Aorta (tissue), 5 donors: Measurements from ENCODE around the gene ZNF664. TPM values are rescaled to one million over a fixed set of nuclear protein-coding genes. Genes with fewer than 3 reads are reported as not detected.
A peak's percentile ranks its signal among the peaks of the same experiment; 100 is the strongest.

Experiments used
- ATAC-seq: fragments of 200-7000 bp; cut with Tn5 transposase; one replicate; pipeline ENCODE4 v1.9.1; 2022; ENCODE audit warnings: moderate library complexity; ENCODE audit not compliant: low FRiP score
- DNase-seq, 2 donors: peaks; one replicate each; pipeline ENCODE4 v3.0.0-alpha.2; 2020
- H3K27ac ChIP-seq, 2 donors: one replicate each; pipeline ENCODE4 v1.5.1; 2013; ENCODE audit warnings: low read length in 2 of 2, mild to moderate bottlenecking in 2 of 2, moderate library complexity in 2 of 2, control low read depth in 1 of 2, inconsistent platforms in 1 of 2, low read depth in 1 of 2
- H3K27me3 ChIP-seq, 2 donors: one replicate each; pipeline ENCODE4 v1.6.1; 2013; ENCODE audit warnings: control low read depth in 1 of 2, low read length in 1 of 2, mild to moderate bottlenecking in 1 of 2, moderate library complexity in 1 of 2; ENCODE audit not compliant: insufficient read depth in 2 of 2, control insufficient read depth in 1 of 2
- H3K36me3 ChIP-seq, 2 donors: one replicate each; pipeline ENCODE4 v1.6.1; 2013; ENCODE audit warnings: control low read depth in 1 of 2, low read length in 1 of 2, mild to moderate bottlenecking in 1 of 2; ENCODE audit not compliant: insufficient read depth in 2 of 2, control insufficient read depth in 1 of 2
- H3K4me1 ChIP-seq, 2 donors: one replicate each; pipeline ENCODE4 v1.6.1; 2013; ENCODE audit warnings: low read length in 2 of 2, control low read depth in 1 of 2, mild to moderate bottlenecking in 1 of 2, moderate library complexity in 1 of 2; ENCODE audit not compliant: insufficient read depth in 2 of 2, control insufficient read depth in 1 of 2
- H3K4me3 ChIP-seq, 2 donors: one replicate each; pipeline ENCODE4 v1.5.1; 2013; ENCODE audit warnings: low read length in 2 of 2, control low read depth in 1 of 2, mild to moderate bottlenecking in 1 of 2
- H3K9me3 ChIP-seq: one replicate; pipeline ENCODE4 v1.6.1; 2013; ENCODE audit warnings: mild to moderate bottlenecking, low read length; ENCODE audit not compliant: control insufficient read depth
- WGBS, 2 donors: extraction: QIAGEN DNeasy Blood & Tissue Kit; methylation state at CpG; one replicate each; pipeline ENCODE4 v1.1.7; 2013; 5-methylcytosine and 5-hydroxymethylcytosine counted together
- intact Hi-C, 2 donors: fragments of 100-400 bp; cut with DNase I; formaldehyde crosslinking; loops; one replicate each; pipeline versions ENCODE4 v1.14.2 to v1.15.0; 2022
- polyA plus RNA-seq, 2 donors: library from polyadenylated mRNA; stranded (reverse); fragments of 200-250 nt; gene quantifications; one replicate each; pipeline ENCODE4 v1.2.3, GENCODE V29; 2013
- total RNA-seq, 2 donors: library from RNA; stranded (reverse); fragmentation: NEBNext Ultra II Directional; extraction: Animal tissue kit (Norgen Biotek cat#: 25700); gene quantifications; one replicate each; pipeline ENCODE4 v1.2.1, GENCODE V29; 2021
- donor health status: healthy with polysubstance abuse.
- donor health status: Bipolar disorder and iron deficiency.
- donor health status: DM: no; HTN: no; CAD: no.
- donor health status: DM: no; HTN: no; CAD: no.
- donor health status: DM: yes; HTN: yes; CAD: no.

The ZNF664 gene
- total and polyA plus RNA-seq, 4 donors, result 36.1 to 68.2 (median 58.5) TPM

DNA sequence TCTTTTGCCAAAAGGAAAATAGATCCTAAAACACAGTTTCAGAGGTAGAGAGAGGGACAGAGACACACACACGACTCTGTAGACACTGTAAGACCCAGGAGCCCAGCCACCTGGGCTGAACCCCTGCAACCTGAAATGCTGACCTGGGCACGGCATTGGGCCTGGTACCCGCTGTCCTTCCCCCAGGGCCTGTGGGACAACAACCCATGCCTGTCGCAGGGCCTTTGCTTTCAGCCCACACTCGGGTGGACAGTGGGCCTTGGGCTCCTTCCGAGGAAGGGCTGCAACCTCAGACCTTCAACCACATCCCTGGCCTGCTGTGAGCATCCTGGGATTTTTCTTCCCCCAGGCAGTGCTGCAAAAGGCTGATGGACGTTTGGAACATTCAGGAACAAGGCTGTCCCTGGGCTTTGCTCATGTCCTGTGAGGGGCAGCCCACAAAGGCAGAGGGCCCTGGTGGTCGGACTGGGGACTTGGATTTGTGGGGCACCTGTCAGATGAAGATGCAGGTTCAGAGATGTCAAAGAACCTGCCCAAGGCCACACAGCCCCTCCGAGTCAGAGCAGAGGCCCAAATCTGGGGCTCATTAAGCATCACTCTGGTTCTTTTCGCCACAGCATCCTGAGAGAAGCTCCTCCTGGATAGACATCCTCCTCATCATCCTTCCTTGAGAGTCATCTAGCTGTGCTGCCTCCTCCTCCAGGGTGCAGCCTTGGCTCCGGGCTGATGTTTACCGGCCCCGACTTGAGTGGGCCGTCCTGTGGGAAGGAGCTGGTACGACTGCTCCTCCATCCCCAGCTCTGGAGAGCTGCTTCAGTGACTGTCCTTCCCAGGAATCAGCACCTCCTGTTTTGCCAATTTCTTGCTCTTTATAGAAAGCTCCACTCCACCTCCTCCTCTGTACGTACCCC is 33.0 kb upstream of the ZNF664 start:
- ATAC-seq, result no peak
- intact Hi-C loops, result no loop called here
- no peaks in the 10 kb centered on the region for H3K27me3 ChIP-seq

DNA sequence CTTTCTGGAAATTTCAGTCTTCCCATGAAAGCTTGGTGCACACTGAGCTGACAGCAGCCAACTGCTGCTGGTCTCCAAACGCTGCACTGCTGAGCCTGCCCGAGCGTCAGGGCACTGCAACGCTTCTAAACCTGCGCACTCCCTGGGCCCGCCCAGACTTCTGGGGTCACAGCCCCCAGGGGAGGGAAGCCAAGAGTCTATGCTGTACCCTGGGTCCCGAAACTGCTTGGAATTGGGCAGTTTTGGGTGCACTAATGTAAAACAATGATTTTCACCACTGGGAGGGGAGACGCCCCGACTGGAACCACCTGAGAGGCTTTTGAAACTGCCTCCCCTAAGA is 32.4 kb upstream of the ZNF664 start:
- ATAC-seq (no peak), DNase-seq (no peak)
- intact Hi-C loops, result no loop called here
- Histone ChIP-seq H3K4me3 (no peak overlapping the region), H3K36me3 (peaks cover 0 to 5% of the 10 kb centered on the region in 2 donors), H3K27me3 (no peaks in the 10 kb centered on the region), H3K27ac (no peak overlapping the region), H3K9me3 (no peaks in the 10 kb centered on the region), H3K4me1 (no peaks in the 10 kb centered on the region)
- 94 to 97% methylated on average over 9 of the region's 9 CpGs for whole genome bisulfite sequencing, 2 donors

More for the DNA sequence above, 33.0 kb upstream of the ZNF664 start:
- H3K9me3 ChIP-seq, result no peaks in the 10 kb centered on the region
- H3K36me3 ChIP-seq, result peaks cover 0 to 4% of the 10 kb centered on the region in 2 donors
- H3K27ac ChIP-seq, result no peak overlapping the region
- no peak for DNase-seq
- no peak overlapping the region for H3K4me3 ChIP-seq
- 91 to 92% methylated on average over 16 of the region's 16 CpGs for WGBS, 2 donors
- no peaks in the 10 kb centered on the region for H3K4me1 ChIP-seq

DNA sequence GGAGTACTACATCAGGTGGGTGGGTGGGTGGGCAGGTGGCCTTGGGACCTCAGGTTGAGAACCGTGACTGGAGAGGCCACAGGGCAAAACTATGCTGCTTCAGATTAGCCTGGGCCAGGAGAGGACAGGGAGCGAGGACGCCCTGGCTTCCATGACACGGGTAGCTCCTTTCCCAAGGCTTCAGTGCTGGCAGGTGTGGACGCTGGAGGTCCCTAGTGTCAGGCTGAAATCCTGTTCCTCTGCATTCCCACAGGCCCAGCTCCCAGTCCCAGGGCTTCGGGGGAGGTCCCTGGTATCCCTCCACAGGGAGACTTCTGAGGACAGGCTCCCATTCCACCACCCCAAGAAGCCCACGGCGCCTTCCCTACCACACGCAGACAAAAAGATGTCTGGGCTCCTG is 32.0 kb upstream of the ZNF664 start:
- 97 to 98% methylated on average over 9 of the region's 9 CpGs for WGBS, 2 donors
- Histone ChIP-seq H3K27me3 (no peaks in the 10 kb centered on the region), H3K9me3 (no peaks in the 10 kb centered on the region), H3K27ac (no peak overlapping the region), H3K36me3 (peaks cover 0 to 5% of the 10 kb centered on the region in 2 donors), H3K4me1 (no peaks in the 10 kb centered on the region), H3K4me3 (no peak overlapping the region)
- no peak for DNase-seq
- ATAC-seq, result no peak
- intact Hi-C loops, result no loop called here

DNA sequence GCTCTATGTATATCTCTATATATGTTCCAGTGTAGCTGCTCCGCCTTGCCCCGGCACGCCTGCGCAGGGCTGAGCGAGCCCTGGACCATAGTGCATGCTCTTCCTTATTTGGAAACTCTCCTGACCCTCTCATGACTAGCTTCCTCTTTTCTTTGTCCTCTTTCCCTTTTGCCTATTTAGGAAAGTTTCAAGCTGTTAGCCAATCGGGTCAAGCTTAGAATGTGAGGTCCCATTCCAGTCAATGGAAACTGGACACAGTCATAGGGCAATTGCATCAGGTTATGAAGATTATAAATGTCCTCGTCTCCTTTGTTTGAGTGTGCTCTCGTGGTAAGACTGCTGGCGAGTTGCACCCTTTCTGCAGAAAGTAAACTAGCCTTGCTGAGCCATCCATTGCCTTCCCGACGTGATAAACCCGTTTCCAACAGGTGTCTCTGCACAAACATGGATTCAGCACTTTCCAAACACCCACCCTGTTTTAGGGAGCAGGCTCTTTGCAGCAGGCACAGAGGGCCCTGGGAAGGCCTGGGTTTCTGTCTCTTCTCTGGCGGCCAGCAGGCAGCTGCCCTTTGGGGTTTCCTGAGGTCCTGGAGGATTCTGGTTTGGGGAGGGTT is 31.3 kb upstream of the ZNF664 start:
- Histone ChIP-seq H3K27ac (peak overlapping the region in 1 of 2 donors; percentile 14), H3K4me3 (no peak overlapping the region), H3K27me3 (no peaks in the 10 kb centered on the region), H3K36me3 (peaks cover 0 to 5% of the 10 kb centered on the region in 2 donors), H3K9me3 (no peaks in the 10 kb centered on the region), H3K4me1 (no peaks in the 10 kb centered on the region)
- DNase-seq (no peak), ATAC-seq (no peak)
- intact Hi-C loops, result no loop called here
- 80 to 88% methylated on average over 13 of the region's 13 CpGs for WGBS, 2 donors

DNA sequence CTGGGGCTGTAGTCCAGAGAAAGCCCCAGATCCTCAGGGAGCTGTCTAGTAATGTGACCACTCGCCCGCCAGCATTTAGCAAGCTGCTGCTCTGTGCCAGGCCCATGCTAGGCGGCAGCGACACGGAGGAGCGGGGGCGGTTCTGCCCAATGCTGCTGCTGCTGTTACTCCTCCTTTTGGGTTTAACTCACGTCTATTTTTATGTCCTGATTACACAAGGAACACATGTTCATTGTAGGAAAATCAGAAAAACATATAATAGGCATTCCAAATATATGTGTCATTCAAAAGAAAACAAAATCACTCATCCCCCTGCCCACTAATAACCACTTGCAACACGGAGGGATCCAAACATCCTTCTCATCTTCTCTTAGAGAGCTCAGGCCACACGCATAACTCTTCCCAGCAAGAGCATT is 30.8 kb upstream of the ZNF664 start:
- no peaks in the 10 kb centered on the region for H3K9me3 ChIP-seq
- DNase-seq (peak in 1 of 2 donors; percentile 71), ATAC-seq (no peak)
- H3K36me3 ChIP-seq, result peaks cover 0 to 5% of the 10 kb centered on the region in 2 donors
- H3K27me3 ChIP-seq, result no peaks in the 10 kb centered on the region
- WGBS, 2 donors, result 24 to 28% methylated on average over 10 of the region's 10 CpGs
- H3K27ac ChIP-seq, result no peak overlapping the region
- H3K4me3 ChIP-seq, result no peak overlapping the region
- intact Hi-C loops, result no loop called here
- no peaks in the 10 kb centered on the region for H3K4me1 ChIP-seq

DNA sequence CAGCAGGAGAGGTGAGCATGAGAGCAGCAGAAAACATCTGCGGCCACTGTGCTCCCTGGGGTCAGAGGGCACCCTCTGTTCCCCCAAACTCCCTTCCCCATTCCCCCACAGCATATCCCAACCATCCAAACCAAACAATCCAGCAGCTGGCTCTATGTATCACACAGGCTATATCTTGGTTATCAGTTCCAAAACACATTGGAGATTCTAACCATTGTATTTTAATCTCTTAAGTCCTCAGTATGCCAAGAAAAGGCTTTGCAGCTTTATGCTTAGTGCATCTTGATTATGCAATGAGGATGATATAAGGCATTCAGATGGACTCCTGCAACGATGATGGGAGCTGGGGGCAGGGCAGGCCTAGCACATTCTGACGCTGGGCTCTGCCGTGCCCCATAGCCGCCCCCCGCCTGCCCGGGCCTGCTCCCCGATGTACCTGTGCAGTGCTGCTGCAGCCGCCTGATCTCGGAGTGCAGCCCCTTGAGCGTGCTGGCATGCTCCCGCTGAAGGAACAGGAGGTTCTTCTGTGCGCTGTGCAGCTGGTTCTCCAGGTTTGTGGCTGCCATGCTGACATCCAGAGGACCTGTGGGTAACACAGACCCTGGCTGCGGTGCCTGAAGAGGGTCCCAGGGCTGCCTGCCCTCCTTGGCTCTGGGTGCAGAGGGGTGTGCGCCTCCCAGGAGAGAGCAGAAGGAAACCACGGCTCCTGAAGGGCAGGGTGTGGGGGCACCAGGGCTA is 29.9 kb upstream of the ZNF664 start:
- intact Hi-C loops, result no loop called here
- H3K9me3 ChIP-seq, result no peaks in the 10 kb centered on the region
- no peaks in the 10 kb centered on the region for H3K27me3 ChIP-seq
- 81 to 86% methylated on average over 16 of the region's 16 CpGs for WGBS, 2 donors
- ATAC-seq (no peak), DNase-seq (no peak)
- no peaks in the 10 kb centered on the region for H3K4me1 ChIP-seq
- peak overlapping the region in 1 of 2 donors; percentile 25 for H3K27ac ChIP-seq
- H3K36me3 ChIP-seq, result peaks cover 0 to 3% of the 10 kb centered on the region in 2 donors
- H3K4me3 ChIP-seq, result no peak overlapping the region

DNA sequence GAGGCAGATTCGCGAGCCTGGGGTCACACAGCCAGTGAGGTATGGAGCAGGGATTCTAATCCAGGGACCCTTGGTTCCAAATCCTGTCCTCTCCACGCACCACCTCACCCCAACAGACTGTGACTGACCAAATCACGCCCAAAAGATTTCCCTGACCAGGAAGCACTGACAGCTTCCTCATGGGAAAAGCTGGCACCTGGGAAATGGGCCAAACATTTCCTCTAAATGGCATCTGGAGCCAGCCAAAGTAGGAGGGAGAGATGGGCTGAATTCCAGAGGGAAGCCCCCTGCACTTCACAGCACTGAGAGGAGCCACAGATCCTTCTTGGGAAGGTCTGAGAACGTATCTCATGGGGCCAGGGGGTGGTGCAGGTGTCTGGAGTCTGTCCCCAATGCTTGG is 29.2 kb upstream of the ZNF664 start:
- Histone ChIP-seq H3K36me3 (peaks cover 0 to 3% of the 10 kb centered on the region in 2 donors), H3K4me3 (no peak overlapping the region), H3K27ac (no peak overlapping the region), H3K9me3 (no peaks in the 10 kb centered on the region), H3K27me3 (no peaks in the 10 kb centered on the region), H3K4me1 (no peaks in the 10 kb centered on the region)
- no peak for ATAC-seq
- WGBS, 2 donors, result 62 to 64% methylated on average over 5 of the region's 5 CpGs
- intact Hi-C loops, result no loop called here
- no peak for DNase-seq

DNA sequence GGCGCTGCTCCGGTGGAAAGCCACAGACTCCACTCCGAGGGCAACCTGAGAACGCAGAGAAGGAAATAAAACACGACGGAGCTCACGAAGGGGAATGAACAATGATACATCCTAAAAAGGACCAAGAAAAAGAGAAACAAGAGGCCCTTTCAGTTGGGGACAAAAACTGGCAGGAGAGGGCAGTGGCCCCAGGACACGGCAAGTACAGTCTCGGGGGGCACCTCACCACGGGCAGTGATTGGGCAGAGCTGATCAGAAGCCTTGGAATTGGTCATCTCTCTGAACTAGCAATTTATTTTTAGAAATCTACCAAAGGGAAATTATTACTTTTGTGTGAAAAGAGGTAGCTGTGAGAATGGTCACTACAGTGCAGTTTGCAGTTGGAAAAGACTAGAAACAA is 28.3 kb upstream of the ZNF664 start:
- H3K4me3 ChIP-seq, result no peak overlapping the region
- intact Hi-C loops, result no loop called here
- H3K27ac ChIP-seq, result no peak overlapping the region
- no peaks in the 10 kb centered on the region for H3K27me3 ChIP-seq
- H3K36me3 ChIP-seq, result peaks cover 0 to 3% of the 10 kb centered on the region in 2 donors
- ATAC-seq, result no peak
- H3K4me1 ChIP-seq, result no peaks in the 10 kb centered on the region
- WGBS, 2 donors, result 86 to 88% methylated on average over 10 of the region's 10 CpGs
- no peaks in the 10 kb centered on the region for H3K9me3 ChIP-seq
- DNase-seq, result no peak
